Ishikawa (cell line): ENCODE results near the gene DCAF12L1.

Experiments used
- CEBPB ChIP-seq: IDR thresholded peaks from 2 replicates; pipeline ENCODE4 v1.6.1; 2012
- CREB1 ChIP-seq: IDR thresholded peaks from 2 replicates; pipeline ENCODE4 v1.6.1; 2012; ENCODE audit warnings: low read depth
- EP300 ChIP-seq: IDR thresholded peaks from 2 replicates; pipeline ENCODE4 v1.6.1; 2012; ENCODE audit warnings: borderline replicate concordance
- FOXM1 ChIP-seq: IDR thresholded peaks from 2 replicates; pipeline ENCODE4 v1.6.1; 2012; ENCODE audit warnings: low read depth, borderline replicate concordance
- MAX ChIP-seq: IDR thresholded peaks from 2 replicates; pipeline ENCODE4 v1.6.1; 2012
- NFIC ChIP-seq: IDR thresholded peaks from 2 replicates; pipeline ENCODE4 v1.6.1; 2012
- RAD21 ChIP-seq: IDR thresholded peaks from 2 replicates; pipeline ENCODE4 v1.6.1; 2012; ENCODE audit warnings: low read depth
- REST ChIP-seq: IDR thresholded peaks from 2 replicates; pipeline ENCODE4 v1.6.1; 2012; ENCODE audit warnings: low read depth, mild to moderate bottlenecking
- TAF1 ChIP-seq: IDR thresholded peaks from 2 replicates; pipeline ENCODE4 v1.6.1; 2012; ENCODE audit warnings: low read depth, mild to moderate bottlenecking
- TEAD4 ChIP-seq: IDR thresholded peaks from 2 replicates; pipeline ENCODE4 v1.6.1; 2012
- USF1 ChIP-seq: IDR thresholded peaks from 2 replicates; pipeline ENCODE4 v1.6.1; 2012
- YY1 ChIP-seq: IDR thresholded peaks from 2 replicates; pipeline ENCODE4 v1.6.1; 2012; ENCODE audit warnings: low read depth
- ZBTB7A ChIP-seq: IDR thresholded peaks from 2 replicates; pipeline ENCODE4 v1.6.1; 2012; ENCODE audit warnings: low read depth

The DCAF12L1 gene

GRCh38 chrX:126551306-126551705, 1.3 kb downstream of the DCAF12L1 start:
- no peak for TF ChIP-seq CREB1
- TF ChIP-seq TEAD4 = no peak
- no peak for TF ChIP-seq CEBPB
- no peak for TF ChIP-seq YY1
- TF ChIP-seq TAF1 = no peak
- no peak for TF ChIP-seq EP300
- no peak for TF ChIP-seq USF1

- TF ChIP-seq CEBPB = no peak
- TF ChIP-seq EP300 = no peak
- TF ChIP-seq NFIC = no peak
- no peak for TF ChIP-seq TAF1
- TF ChIP-seq FOXM1 = no peak
- TF ChIP-seq CREB1 = no peak
- TF ChIP-seq ZBTB7A = no peak
- no peak for TF ChIP-seq YY1
- TF ChIP-seq RAD21 = no peak
These were observed 1.8 kb downstream of the DCAF12L1 start for GRCh38 chrX:126550816-126551215.

- TF ChIP-seq FOXM1 = no peak
- TF ChIP-seq REST = no peak
- no peak for TF ChIP-seq MAX
- no peak for TF ChIP-seq RAD21
- TF ChIP-seq NFIC = no peak
These were observed 42.7 kb downstream of the DCAF12L1 start for GRCh38 chrX:126509923-126510322.
